Uterus (tissue), 2 donors: ENCODE data around the gene ZNF701.

Experiments used
- CTCF ChIP-seq, 4 experiments: fragments of 200-600 bp in 2 of 4; fragments of 450-650 bp in 2 of 4; sonication (generic) in 2 of 4; IDR thresholded peaks; one replicate each; pipeline ENCODE4 v1.5.1; 2016 to 2019; ENCODE audit warnings: antibody characterized with exemption in 4 of 4, mild to moderate bottlenecking in 2 of 4, moderate library complexity in 1 of 4
- POLR2A ChIP-seq, 2 donors: fragments of 450-650 bp; IDR thresholded peaks; one replicate each; pipeline ENCODE4 v1.6.1; 2016; ENCODE audit warnings: antibody characterized with exemption in 2 of 2, mild to moderate bottlenecking in 1 of 2, moderate library complexity in 1 of 2

- TF ChIP-seq CTCF (IDR thresholded peaks at IDR 0.05) (no peak), POLR2A (IDR thresholded peaks at IDR 0.05) (no peak)
These were observed 43.3 kb downstream of the ZNF701 start for GRCh38 chr19:52613299-52613906.
